Common myeloid progenitor, CD34-positive (primary cell): ENCODE results near the gene GRP. TPM values are rescaled to one million over a fixed set of nuclear protein-coding genes. Genes with fewer than 3 reads are reported as not detected.
A peak's percentile ranks its signal among the peaks of the same experiment; 100 is the strongest.

Source experiments
- CTCF ChIA-PET: fragments of 350-600 bp; sonication (Branson Sonifier 250); formaldehyde crosslinking; loops from one replicate; lab custom pipeline; 2021; ENCODE audit warnings: antibody characterized with exemption; lab: Charles Lee
- POLR2A ChIA-PET: fragments of 350-600 bp; sonication (Branson Sonifier 250); formaldehyde crosslinking; loops from one replicate; lab custom pipeline; 2021; ENCODE audit warnings: antibody characterized with exemption; lab: Charles Lee
- DNase-seq, 3 donors: peaks; one replicate each; pipeline versions ENCODE4 v3.0.0 to v3.0.0-alpha.2; 2013
- H3K27ac ChIP-seq, 2 experiments: 1 replicate in 1 of 2; 2 replicates in 1 of 2; pipeline ENCODE4 v1.7.0; 2013; ENCODE audit warnings: inconsistent platforms in 2 of 2, low read length in 2 of 2, mild to moderate bottlenecking in 2 of 2, low read depth in 1 of 2, moderate library complexity in 1 of 2; ENCODE audit not compliant: severe bottlenecking in 2 of 2, insufficient read depth in 1 of 2, poor library complexity in 1 of 2
- H3K27me3 ChIP-seq, 5 experiments: replicated peaks in 2 of 5; 1 replicate in 3 of 5; 2 replicates in 2 of 5; pipeline versions ENCODE4 v1.6.1 to v1.7.0; 2013; ENCODE audit warnings: low read length in 4 of 5, mild to moderate bottlenecking in 2 of 5, moderate library complexity in 2 of 5, inconsistent platforms in 1 of 5; ENCODE audit not compliant: insufficient read depth in 5 of 5, control insufficient read depth in 4 of 5
- H3K36me3 ChIP-seq, 4 experiments: 1 replicate in 2 of 4; 2 replicates in 2 of 4; pipeline versions ENCODE4 v1.6.1 to v1.7.0; 2013; ENCODE audit warnings: low read length in 3 of 4, control low read depth in 1 of 4, mild to moderate bottlenecking in 1 of 4; ENCODE audit not compliant: control insufficient read depth in 4 of 4, insufficient read depth in 4 of 4
- H3K4me1 ChIP-seq, 4 experiments: 1 replicate in 3 of 4; 2 replicates in 1 of 4; pipeline versions ENCODE4 v1.6.1 to v1.7.1; 2013; ENCODE audit warnings: low read length in 3 of 4, mild to moderate bottlenecking in 3 of 4, control low read depth in 1 of 4, inconsistent platforms in 1 of 4, moderate library complexity in 1 of 4; ENCODE audit not compliant: control insufficient read depth in 4 of 4, insufficient read depth in 4 of 4; ENCODE audit errors: control extremely low read depth in 1 of 4
- H3K4me3 ChIP-seq, 7 experiments: 1 replicate in 4 of 7; 2 replicates in 3 of 7; pipeline versions ENCODE4 v1.5.1 to v1.7.0; 2013; ENCODE audit warnings: mild to moderate bottlenecking in 7 of 7, low read length in 6 of 7, moderate library complexity in 6 of 7, inconsistent platforms in 2 of 7, low read depth in 2 of 7, control low read depth in 1 of 7; ENCODE audit not compliant: insufficient read depth in 4 of 7, control insufficient read depth in 1 of 7; ENCODE audit errors: extremely low read depth in 1 of 7
- H3K9me3 ChIP-seq, 5 experiments: 1 replicate in 4 of 5; 2 replicates in 1 of 5; pipeline versions ENCODE4 v1.6.1 to v1.7.1; 2013; ENCODE audit warnings: low read length in 4 of 5, mild to moderate bottlenecking in 2 of 5, inconsistent platforms in 1 of 5, low read depth in 1 of 5, moderate library complexity in 1 of 5; ENCODE audit not compliant: control insufficient read depth in 4 of 5, insufficient read depth in 2 of 5; ENCODE audit errors: control extremely low read depth in 1 of 5
- WGBS: methylation state at CpG from one replicate; pipeline ENCODE4 v1.1.5; 2013; ENCODE audit not compliant: insufficient coverage; 5-methylcytosine and 5-hydroxymethylcytosine counted together
- polyA plus RNA-seq: library from polyadenylated mRNA; unstranded; fragments of 120-200 nt; gene quantifications from one replicate; pipeline ENCODE4 v1.2.1, GENCODE V29; 2013

The GRP gene
- not detected for polyA plus RNA-seq

- Histone ChIP-seq H3K27ac (no peak within 1 kb of the TSS), H3K36me3 (no peaks in the 10 kb centered on the region), H3K4me1 (peaks cover 0 to 17% (median 7%) of the 10 kb centered on the region in 4 experiments), H3K4me3 (peak within 1 kb of the TSS in 2 of 7 experiments; percentile 43 to 57), H3K9me3 (peaks cover 0 to 4% (median 0%) of the 10 kb centered on the region in 5 experiments), H3K27me3 (peaks cover 19 to 88% (median 42%) of the 10 kb centered on the region in 5 experiments)
- POLR2A ChIA-PET: no interaction called here
- CTCF ChIA-PET: no interaction called here
- 2% methylated on average over 20 of the region's 29 CpGs for WGBS
- no peak for DNase-seq
Observed at GRCh38 chr18:59219672-59220163, at the start of gene GRP. Gene GRP, plus strand, starts transcription at chr18:59220158. Its CDS starts 108 bp downstream, at chr18:59220266.

- ChIA-PET CTCF (no interaction called here), POLR2A (interaction anchor here (0.6 kb wide), 1 partner anchor 32 kb away, joined by 3 read pairs; no protein-coding TSS in a partner anchor)
- Histone ChIP-seq H3K9me3 (peaks cover 1 to 22% (median 3%) of the 10 kb centered on the region in 5 experiments), H3K4me1 (no peaks in the 10 kb centered on the region), H3K36me3 (no peaks in the 10 kb centered on the region), H3K4me3 (no peak overlapping the region), H3K27ac (no peak overlapping the region), H3K27me3 (no peaks in the 10 kb centered on the region)
- peak in 2 of 3 donors; percentile 4 to 13 for DNase-seq
- WGBS: no CpG with 5 or more reads among the region's 2 CpGs
Observed at GRCh38 chr18:59172664-59173249, 47.2 kb upstream of the GRP start.

GRCh38 chr18:59177485-59177884 lies 42.5 kb upstream of the GRP start:
- Histone ChIP-seq H3K27me3 (no peaks in the 10 kb centered on the region), H3K4me3 (no peak overlapping the region), H3K27ac (no peak overlapping the region), H3K4me1 (no peaks in the 10 kb centered on the region), H3K36me3 (no peaks in the 10 kb centered on the region), H3K9me3 (peaks cover 1 to 15% (median 3%) of the 10 kb centered on the region in 5 experiments)
- no peak for DNase-seq
- ChIA-PET CTCF (no interaction called here), POLR2A (no interaction called here)
- WGBS: 100% methylated on average over 2 of the region's 4 CpGs

GRCh38 chr18:59180150-59180845 lies 39.7 kb upstream of the GRP start:
- Histone ChIP-seq H3K27me3 (peaks cover 0 to under 1% (median 0%) of the 10 kb centered on the region in 5 experiments), H3K4me1 (no peaks in the 10 kb centered on the region), H3K36me3 (no peaks in the 10 kb centered on the region), H3K4me3 (no peak overlapping the region), H3K9me3 (peaks cover 0 to 3% (median under 1%) of the 10 kb centered on the region in 5 experiments), H3K27ac (no peak overlapping the region)
- no peak for DNase-seq
- ChIA-PET POLR2A (no interaction called here), CTCF (no interaction called here)
- 84% methylated on average over 4 of the region's 9 CpGs for WGBS

GRCh38 chr18:59182673-59183072 lies 37.3 kb upstream of the GRP start:
- Histone ChIP-seq H3K27ac (no peak overlapping the region), H3K36me3 (no peaks in the 10 kb centered on the region), H3K4me1 (no peaks in the 10 kb centered on the region), H3K4me3 (no peak overlapping the region), H3K27me3 (peaks cover 0 to 3% (median 0%) of the 10 kb centered on the region in 5 experiments), H3K9me3 (peaks cover 0 to 2% (median 0%) of the 10 kb centered on the region in 5 experiments)
- ChIA-PET POLR2A (no interaction called here), CTCF (no interaction called here)
- no CpG with 5 or more reads among the region's 1 CpG for whole genome bisulfite sequencing
- no peak for DNase-seq

GRCh38 chr18:59189008-59189407 lies 30.9 kb upstream of the GRP start:
- WGBS: 100% methylated on average over 2 of the region's 2 CpGs

GRCh38 chr18:59189746-59190145 lies 30.2 kb upstream of the GRP start:
- ChIA-PET CTCF (no interaction called here), POLR2A (no interaction called here)
- no peak for DNase-seq
- H3K4me1 ChIP-seq: no peaks in the 10 kb centered on the region
- no CpG with 5 or more reads among the region's 1 CpG for WGBS
- H3K27me3 ChIP-seq: peaks cover 0 to 4% (median 0%) of the 10 kb centered on the region in 5 experiments
- peaks cover 0 to 2% (median 0%) of the 10 kb centered on the region in 5 experiments for H3K9me3 ChIP-seq
- H3K36me3 ChIP-seq: no peaks in the 10 kb centered on the region
- no peak overlapping the region for H3K4me3 ChIP-seq
- no peak overlapping the region for H3K27ac ChIP-seq

More at GRCh38 chr18:59189008-59189407, 30.9 kb upstream of the GRP start:
- ChIA-PET POLR2A (no interaction called here), CTCF (no interaction called here)
- Histone ChIP-seq H3K9me3 (peaks cover 0 to 2% (median 0%) of the 10 kb centered on the region in 5 experiments), H3K27ac (no peak overlapping the region), H3K4me1 (no peaks in the 10 kb centered on the region), H3K4me3 (no peak overlapping the region), H3K27me3 (peaks cover 0 to 3% (median 0%) of the 10 kb centered on the region in 5 experiments), H3K36me3 (no peaks in the 10 kb centered on the region)
- DNase-seq: no peak
